ENCODE data around the gene PEX19.

The PEX19 gene

DNA sequence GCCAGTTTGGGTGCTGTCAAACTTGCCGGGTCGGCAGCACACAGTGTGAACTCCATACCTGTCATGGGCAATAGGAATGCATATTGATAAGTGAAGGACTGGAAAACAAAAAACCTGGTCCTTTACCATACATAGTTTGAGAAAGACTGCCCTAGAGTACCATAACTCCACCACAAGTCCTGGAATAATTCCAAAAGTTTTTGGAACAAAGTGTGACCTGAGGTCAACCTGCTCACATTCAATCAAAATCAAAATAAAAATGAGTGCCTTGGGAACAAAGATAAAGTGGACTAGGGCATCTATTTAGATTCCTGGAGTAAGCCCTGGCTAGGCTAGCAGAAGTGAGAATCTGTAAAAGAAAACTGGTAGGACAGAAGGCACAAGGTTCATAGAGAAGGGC, 7.6 kb downstream of the PEX19 start:
- Histone ChIP-seq H3K4me3 (ENCODE audit: low read depth, low read length) (no peak overlapping the region), H3K27ac (ENCODE audit: low read depth, low read length) (no peak overlapping the region), H3K27me3 (ENCODE audit: control insufficient read depth, insufficient read depth, low read length) (no peaks in the 10 kb centered on the region), H3K9me3 (ENCODE audit: control insufficient read depth, insufficient read depth, low read length) (no peaks in the 10 kb centered on the region), H3K36me3 (ENCODE audit: control insufficient read depth, insufficient read depth, low read length) (peaks cover 56% of the 10 kb centered on the region), H3K4me1 (ENCODE audit: control insufficient read depth, insufficient read depth, low read length) (no peaks in the 10 kb centered on the region), H3K9ac (ENCODE audit: low read depth, low read length) (no peak overlapping the region)

DNA sequence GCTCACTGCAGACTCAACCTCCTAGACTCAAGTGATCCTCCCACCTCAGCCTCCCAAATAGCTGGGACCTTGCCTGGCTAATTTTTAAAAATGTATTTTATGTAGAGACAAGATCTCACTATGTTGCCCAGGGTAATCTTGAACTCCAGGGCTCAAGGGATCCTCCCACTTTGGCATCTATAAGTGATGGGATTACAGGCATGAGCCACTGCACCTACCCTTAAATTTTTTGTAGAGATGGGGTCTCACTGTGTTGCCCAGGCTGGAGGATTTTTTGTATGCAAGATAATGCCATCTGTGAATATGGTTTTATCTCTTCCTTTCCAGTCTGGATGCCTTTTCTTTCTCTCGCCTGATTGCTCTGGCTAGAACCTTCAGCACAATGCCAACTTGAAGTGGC, 13.9 kb downstream of the PEX19 start:
- H3K9ac ChIP-seq (ENCODE audit: low read depth, low read length) = no peak overlapping the region
- H3K9me3 ChIP-seq (ENCODE audit: control insufficient read depth, insufficient read depth, low read length) = no peaks in the 10 kb centered on the region
- H3K4me1 ChIP-seq (ENCODE audit: control insufficient read depth, insufficient read depth, low read length) = no peaks in the 10 kb centered on the region
- H3K36me3 ChIP-seq (ENCODE audit: control insufficient read depth, insufficient read depth, low read length) = no peaks in the 10 kb centered on the region; the same call in 1 of the 2 replicates
- H3K27me3 ChIP-seq (ENCODE audit: control insufficient read depth, insufficient read depth, low read length) = no peaks in the 10 kb centered on the region
- no peak overlapping the region for H3K4me3 ChIP-seq (ENCODE audit: low read depth, low read length)
- H3K27ac ChIP-seq (ENCODE audit: low read depth, low read length) = no peak overlapping the region

DNA sequence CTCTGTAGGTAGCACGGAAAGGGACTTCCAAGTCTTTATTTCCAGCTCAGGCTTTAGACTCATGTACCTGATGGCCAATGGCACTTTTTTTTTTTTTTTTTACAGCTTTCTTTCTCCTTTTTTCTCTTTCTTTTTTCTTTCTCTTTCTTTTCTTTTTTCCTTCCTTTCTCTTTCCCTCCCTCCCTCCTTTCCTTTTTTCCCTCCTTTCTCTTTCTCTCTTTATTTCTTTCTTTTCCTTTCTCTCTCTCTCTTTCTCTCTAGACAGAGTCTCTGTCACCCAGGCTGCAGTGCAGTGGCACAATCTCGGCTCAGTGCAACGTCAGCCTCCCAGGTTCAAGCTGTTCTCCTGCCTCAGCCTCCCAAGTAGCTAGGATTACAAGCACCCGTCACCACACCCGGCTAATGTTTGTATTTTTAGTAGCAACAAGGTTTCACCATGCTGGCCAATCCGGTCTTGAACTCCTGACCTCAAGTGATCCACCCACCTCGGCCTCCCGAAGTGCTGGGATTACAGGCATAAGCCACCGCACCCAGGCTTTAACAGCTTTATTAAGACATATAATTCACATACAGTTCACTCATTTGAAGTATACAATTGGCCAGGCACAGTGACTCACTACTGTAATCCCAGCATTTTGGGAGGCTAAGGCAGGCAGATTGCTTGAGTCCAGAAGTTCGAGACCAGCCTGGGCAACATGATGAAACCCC, 17.5 kb downstream of the PEX19 start:
- Histone ChIP-seq H3K4me1 (ENCODE audit: control insufficient read depth, insufficient read depth, low read length) (peaks cover 7% of the 10 kb centered on the region; the same call in 1 of the 2 replicates), H3K27ac (ENCODE audit: low read depth, low read length) (no peak overlapping the region), H3K9ac (ENCODE audit: low read depth, low read length) (no peak overlapping the region), H3K36me3 (ENCODE audit: control insufficient read depth, insufficient read depth, low read length) (no peaks in the 10 kb centered on the region), H3K27me3 (ENCODE audit: control insufficient read depth, insufficient read depth, low read length) (no peaks in the 10 kb centered on the region), H3K9me3 (ENCODE audit: control insufficient read depth, insufficient read depth, low read length) (no peaks in the 10 kb centered on the region), H3K4me3 (ENCODE audit: low read depth, low read length) (no peak overlapping the region)

DNA sequence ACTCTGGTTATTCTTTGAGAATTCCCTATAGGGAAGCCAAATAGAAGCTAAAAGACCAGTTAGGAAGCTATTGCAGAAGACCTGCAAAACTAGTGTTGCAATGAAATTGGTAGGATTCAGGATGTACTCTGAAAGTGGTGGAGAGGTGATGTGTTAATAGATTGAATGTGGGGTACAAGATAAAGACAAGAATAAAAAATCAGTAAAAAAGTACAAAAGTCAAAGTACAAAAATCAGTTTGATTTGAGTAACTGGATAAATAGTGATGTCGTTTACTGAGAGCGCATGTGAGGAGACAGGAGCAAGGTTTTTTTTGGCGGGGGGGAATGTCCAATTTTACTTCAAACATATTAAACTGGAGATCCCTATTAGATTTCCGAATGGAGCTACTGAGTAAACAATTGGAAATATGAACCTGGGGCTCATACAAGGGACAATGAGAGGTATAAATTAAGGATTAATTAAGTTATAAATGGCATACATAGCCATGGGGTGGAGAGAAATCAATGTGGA, 20.1 kb downstream of the PEX19 start:
- H3K4me1 ChIP-seq (ENCODE audit: control insufficient read depth, insufficient read depth, low read length) = peaks cover 16% of the 10 kb centered on the region
- H3K36me3 ChIP-seq (ENCODE audit: control insufficient read depth, insufficient read depth, low read length) = 0 out of 2 replicates have a peak, but pooled peaks cover 2% of the 10 kb centered on the region
- H3K9ac ChIP-seq (ENCODE audit: low read depth, low read length) = no peak overlapping the region
- no peaks in the 10 kb centered on the region for H3K9me3 ChIP-seq (ENCODE audit: control insufficient read depth, insufficient read depth, low read length)
- no peaks in the 10 kb centered on the region for H3K27me3 ChIP-seq (ENCODE audit: control insufficient read depth, insufficient read depth, low read length)
- no peak overlapping the region for H3K4me3 ChIP-seq (ENCODE audit: low read depth, low read length)
- H3K27ac ChIP-seq (ENCODE audit: low read depth, low read length) = no peak overlapping the region

DNA sequence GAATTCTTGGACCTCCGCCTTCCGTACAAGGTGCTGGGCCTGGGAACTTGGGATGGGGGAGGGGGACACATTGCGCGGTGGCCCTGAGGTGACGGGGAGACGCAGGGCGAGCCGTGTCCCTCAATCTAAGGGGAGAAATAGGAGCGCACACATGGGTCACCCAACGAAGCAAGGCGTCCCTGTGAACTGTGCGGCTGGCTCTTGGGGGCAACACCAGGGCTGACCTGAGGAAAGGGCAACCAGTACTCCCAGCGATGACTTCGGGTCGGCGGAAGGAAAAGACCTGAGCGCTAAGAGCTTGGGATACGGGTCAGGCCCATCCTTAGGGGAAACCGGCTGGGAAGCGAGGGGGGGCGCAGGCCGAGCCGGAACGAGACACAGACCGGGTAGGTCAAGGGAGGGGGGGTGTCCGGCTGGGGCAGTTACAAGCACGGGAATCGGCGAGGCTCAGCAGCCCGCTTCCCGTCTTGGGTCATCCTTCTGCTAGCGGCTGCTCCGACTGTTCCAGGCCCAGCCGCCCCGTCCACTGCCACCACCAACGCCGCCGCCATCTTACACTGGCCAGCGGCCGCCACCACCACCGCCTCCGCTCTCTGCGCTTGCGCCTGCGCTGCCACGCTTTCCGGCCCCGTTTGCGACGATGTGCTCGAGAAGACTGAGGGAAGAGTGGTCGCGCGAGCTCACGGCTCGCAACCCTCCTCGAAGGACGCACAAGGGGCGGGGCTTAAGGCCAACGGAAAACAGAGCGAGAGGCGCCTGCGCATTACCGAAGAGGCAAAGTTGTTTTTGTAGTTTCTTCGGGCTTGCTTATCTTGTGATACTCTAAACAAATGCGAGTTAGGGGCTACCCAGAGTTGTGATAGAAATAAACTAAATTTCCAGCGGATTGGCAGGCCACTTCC, 22.8 kb downstream of the PEX19 start, which contains the start of gene DCAF8:
Gene DCAF8, minus strand, starts transcription at position 657 of the 902 bp plus-strand sequence. CDS start 18,541 bp downstream, outside the sequence.
- H3K27me3 ChIP-seq (ENCODE audit: control insufficient read depth, insufficient read depth, low read length) = no peaks in the 10 kb centered on the region
- peak within 1 kb of the TSS; percentile 89 for H3K9ac ChIP-seq (ENCODE audit: low read depth, low read length)
- H3K27ac ChIP-seq (ENCODE audit: low read depth, low read length) = peak within 1 kb of the TSS; percentile 96
- no peaks in the 10 kb centered on the region for H3K9me3 ChIP-seq (ENCODE audit: control insufficient read depth, insufficient read depth, low read length)
- peaks cover 10% of the 10 kb centered on the region for H3K36me3 ChIP-seq (ENCODE audit: control insufficient read depth, insufficient read depth, low read length)
- H3K4me1 ChIP-seq (ENCODE audit: control insufficient read depth, insufficient read depth, low read length) = peaks cover 19% of the 10 kb centered on the region
- peak within 1 kb of the TSS; percentile 95 for H3K4me3 ChIP-seq (ENCODE audit: low read depth, low read length)

DNA sequence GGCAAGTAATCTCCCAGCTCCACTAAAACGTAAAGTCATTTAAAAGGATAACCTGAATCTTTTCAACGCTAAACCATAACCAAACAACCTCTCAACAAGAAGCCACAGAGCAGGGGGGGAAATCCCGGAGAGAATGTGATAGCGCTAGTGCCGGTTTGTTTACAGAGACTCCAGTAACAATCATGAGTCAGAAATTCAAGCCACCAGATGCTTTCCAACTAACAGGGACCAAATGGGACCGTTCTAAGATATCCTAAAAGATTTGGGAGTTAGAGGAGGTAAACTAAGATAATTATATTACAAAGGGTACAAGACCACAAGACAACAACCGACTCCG, 23.4 kb downstream of the PEX19 start:
- no peaks in the 10 kb centered on the region for H3K27me3 ChIP-seq (ENCODE audit: control insufficient read depth, insufficient read depth, low read length)
- H3K36me3 ChIP-seq (ENCODE audit: control insufficient read depth, insufficient read depth, low read length) = peaks cover 10% of the 10 kb centered on the region
- peak overlapping the region; percentile 96 for H3K27ac ChIP-seq (ENCODE audit: low read depth, low read length)
- peak overlapping the region; percentile 89 for H3K9ac ChIP-seq (ENCODE audit: low read depth, low read length)
- no peaks in the 10 kb centered on the region for H3K9me3 ChIP-seq (ENCODE audit: control insufficient read depth, insufficient read depth, low read length)
- H3K4me1 ChIP-seq (ENCODE audit: control insufficient read depth, insufficient read depth, low read length) = peaks cover 19% of the 10 kb centered on the region
- peak overlapping the region; percentile 95 for H3K4me3 ChIP-seq (ENCODE audit: low read depth, low read length)

DNA sequence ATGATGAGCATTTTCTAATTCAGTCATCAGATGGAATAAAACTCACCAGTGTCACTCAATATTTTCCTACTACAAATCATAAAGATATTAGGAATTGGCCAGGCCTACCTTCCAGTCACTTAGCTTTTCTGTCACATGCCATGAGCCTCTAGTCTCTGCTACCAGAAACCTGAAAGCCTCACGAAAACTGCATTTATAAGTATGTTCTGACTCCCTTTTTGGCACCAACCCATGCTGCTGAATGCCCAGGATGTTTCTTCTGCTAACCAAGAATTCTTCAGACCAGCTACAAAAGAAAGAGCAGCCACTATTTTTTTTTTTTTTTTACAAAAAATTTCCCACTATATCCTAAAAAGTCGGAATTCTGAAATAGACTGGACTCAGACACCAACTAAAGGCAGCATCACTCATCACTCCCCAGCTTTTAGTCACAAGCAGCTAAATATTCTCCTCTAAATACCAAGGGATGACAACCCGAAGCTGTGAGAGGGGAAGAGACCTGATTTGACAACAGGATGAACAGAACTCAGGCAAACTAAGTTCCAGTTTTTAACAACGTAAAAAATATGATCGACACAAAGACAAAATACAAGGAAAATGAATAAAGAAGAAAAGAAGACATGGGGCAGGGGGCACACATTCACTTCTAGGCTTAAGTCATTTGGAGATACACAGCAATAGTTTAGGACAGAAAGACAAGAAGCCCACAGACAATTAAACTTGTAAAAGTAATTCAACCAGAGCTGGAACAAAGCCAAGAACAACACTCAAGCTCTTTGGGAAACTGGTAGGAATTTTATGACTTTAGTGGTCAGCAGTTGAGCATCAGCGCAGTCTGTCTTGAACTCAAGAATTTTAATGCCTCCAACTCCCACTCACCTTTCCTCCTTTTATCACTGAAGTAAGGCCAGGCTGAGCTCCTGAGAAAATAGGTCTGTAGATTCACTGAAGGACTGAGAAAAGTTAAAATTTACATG, 24.2 kb downstream of the PEX19 start:
- Histone ChIP-seq H3K36me3 (ENCODE audit: control insufficient read depth, insufficient read depth, low read length) (peaks cover 10% of the 10 kb centered on the region), H3K9ac (ENCODE audit: low read depth, low read length) (peak overlapping the region; percentile 89; the same call in 1 of the 2 replicates), H3K27ac (ENCODE audit: low read depth, low read length) (peak overlapping the region; percentile 96), H3K4me3 (ENCODE audit: low read depth, low read length) (peak overlapping the region; percentile 95), H3K9me3 (ENCODE audit: control insufficient read depth, insufficient read depth, low read length) (no peaks in the 10 kb centered on the region), H3K4me1 (ENCODE audit: control insufficient read depth, insufficient read depth, low read length) (peaks cover 19% of the 10 kb centered on the region), H3K27me3 (ENCODE audit: control insufficient read depth, insufficient read depth, low read length) (no peaks in the 10 kb centered on the region)

DNA sequence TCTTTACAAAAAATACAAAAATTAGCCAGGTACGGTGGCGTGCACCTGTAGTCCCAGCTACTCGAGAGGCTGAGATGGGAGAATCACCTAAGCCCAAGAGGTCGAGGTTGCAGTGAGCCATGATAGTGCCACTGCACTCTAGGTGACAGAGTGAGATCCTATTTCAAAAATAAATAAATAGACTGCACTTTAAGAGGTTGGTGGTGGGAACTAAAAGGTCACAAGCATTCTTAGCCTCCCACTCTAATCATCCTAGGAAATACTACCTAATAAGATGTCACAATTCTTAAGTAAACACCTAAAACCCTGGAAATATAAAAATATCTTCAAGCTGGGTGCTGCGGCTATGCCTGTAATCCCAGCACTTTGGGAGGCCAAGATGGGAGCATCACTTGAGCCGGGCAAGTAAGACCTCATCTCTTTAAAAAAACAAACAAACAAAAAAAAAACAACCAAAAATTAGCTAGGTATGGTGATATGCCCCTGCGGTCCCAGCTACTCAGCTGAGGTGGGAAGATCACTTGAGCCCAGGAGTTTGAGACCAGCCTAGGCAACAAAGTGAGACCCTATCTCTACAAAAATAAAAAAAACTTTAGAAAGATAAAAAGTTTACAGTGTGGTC, 26.6 kb downstream of the PEX19 start:
- no peak overlapping the region for H3K9ac ChIP-seq (ENCODE audit: low read depth, low read length)
- H3K36me3 ChIP-seq (ENCODE audit: control insufficient read depth, insufficient read depth, low read length) = peaks cover 21% of the 10 kb centered on the region
- no peak overlapping the region for H3K4me3 ChIP-seq (ENCODE audit: low read depth, low read length)
- peaks cover 19% of the 10 kb centered on the region for H3K4me1 ChIP-seq (ENCODE audit: control insufficient read depth, insufficient read depth, low read length)
- no peak overlapping the region for H3K27ac ChIP-seq (ENCODE audit: low read depth, low read length)
- H3K27me3 ChIP-seq (ENCODE audit: control insufficient read depth, insufficient read depth, low read length) = no peaks in the 10 kb centered on the region
- H3K9me3 ChIP-seq (ENCODE audit: control insufficient read depth, insufficient read depth, low read length) = no peaks in the 10 kb centered on the region

DNA sequence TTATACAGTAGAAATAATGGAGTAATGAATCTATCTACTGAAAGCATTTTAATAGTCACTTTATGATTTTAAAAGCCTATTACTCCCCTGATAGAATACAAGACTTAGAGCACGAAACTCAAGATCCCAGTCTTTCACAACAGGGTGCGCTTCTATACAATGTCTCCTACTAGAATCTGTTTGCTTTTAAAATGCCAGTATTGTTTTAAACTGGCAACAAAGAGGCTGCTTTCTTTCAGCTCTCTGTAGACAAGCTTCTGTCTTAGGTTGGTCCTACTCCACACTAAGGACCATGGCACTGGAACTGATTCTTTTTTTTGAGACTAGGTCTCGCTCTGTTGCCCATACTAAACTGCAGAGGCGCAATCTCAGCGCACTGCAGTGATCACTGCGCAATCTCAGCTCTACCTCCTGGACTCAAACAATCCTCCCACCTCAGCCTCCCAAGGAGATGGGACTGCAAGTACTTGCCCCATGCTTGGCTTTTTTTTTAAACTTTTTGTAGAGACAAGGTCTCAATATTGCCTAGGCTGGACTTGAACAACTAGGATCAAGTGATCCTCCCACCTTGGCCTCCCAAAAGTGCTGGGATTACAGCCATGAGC, 27.4 kb downstream of the PEX19 start:
- H3K27me3 ChIP-seq (ENCODE audit: control insufficient read depth, insufficient read depth, low read length) = no peaks in the 10 kb centered on the region
- H3K9me3 ChIP-seq (ENCODE audit: control insufficient read depth, insufficient read depth, low read length) = no peaks in the 10 kb centered on the region
- peaks cover 21% of the 10 kb centered on the region for H3K36me3 ChIP-seq (ENCODE audit: control insufficient read depth, insufficient read depth, low read length)
- no peak overlapping the region; the same call in 1 of the 2 replicates for H3K4me3 ChIP-seq (ENCODE audit: low read depth, low read length)
- no peak overlapping the region for H3K9ac ChIP-seq (ENCODE audit: low read depth, low read length)
- H3K27ac ChIP-seq (ENCODE audit: low read depth, low read length) = peak overlapping the region; percentile 48
- H3K4me1 ChIP-seq (ENCODE audit: control insufficient read depth, insufficient read depth, low read length) = peaks cover 13% of the 10 kb centered on the region
